Astrocyte of the spinal cord (primary cell): ENCODE results near the gene TMEFF1.
"Not testable (repeated sequence)": the region's sequence is repeated elsewhere in the genome, so short reads cannot be mapped to it uniquely, and the experiment has no call there.

Experiments
- DNase-seq: peaks from one replicate; pipeline ENCODE4 v3.0.0; 2011; ENCODE audit warnings: low read depth, low spot score
- H3K4me3 ChIP-seq: 2 replicates; pipeline ENCODE4 v1.5.1; 2011; ENCODE audit warnings: low read depth, mild to moderate bottlenecking, low read length, moderate library complexity
- in situ Hi-C: cut with HindIII; loops from 2 replicates; pipeline ENCODE4 v1.10.0; 2017; ENCODE audit warnings: low sequenced_read_pairs
- TF ChIP-seq, protein P1 (sequence below): IDR thresholded peaks from 2 replicates; pipeline ENCODE4 v1.5.1; 2012; ENCODE audit warnings: low read depth, mild to moderate bottlenecking, low read length, inconsistent platforms

The TMEFF1 gene

DNA sequence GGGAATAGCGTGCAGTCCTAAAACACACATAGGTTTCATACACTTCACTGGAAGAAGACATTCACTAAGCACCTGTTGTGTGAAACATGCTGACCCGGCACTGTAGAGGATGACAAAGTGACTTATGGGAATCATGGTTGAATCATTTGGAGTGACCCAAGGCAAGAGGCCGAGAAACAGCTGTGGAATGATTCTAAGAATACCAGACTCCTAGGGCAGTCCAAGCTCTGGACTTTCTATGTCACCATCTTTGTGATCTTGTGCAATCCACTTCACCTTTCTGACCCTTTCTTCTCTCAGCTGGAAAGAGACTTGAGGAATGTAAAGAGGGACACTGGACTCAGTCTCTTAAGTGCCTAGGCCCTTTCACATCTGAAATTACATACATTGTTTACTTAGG lies 32.9 kb upstream of the TMEFF1 start:
- peak; percentile 12 for DNase-seq
- TF ChIP-seq, protein P1, sequence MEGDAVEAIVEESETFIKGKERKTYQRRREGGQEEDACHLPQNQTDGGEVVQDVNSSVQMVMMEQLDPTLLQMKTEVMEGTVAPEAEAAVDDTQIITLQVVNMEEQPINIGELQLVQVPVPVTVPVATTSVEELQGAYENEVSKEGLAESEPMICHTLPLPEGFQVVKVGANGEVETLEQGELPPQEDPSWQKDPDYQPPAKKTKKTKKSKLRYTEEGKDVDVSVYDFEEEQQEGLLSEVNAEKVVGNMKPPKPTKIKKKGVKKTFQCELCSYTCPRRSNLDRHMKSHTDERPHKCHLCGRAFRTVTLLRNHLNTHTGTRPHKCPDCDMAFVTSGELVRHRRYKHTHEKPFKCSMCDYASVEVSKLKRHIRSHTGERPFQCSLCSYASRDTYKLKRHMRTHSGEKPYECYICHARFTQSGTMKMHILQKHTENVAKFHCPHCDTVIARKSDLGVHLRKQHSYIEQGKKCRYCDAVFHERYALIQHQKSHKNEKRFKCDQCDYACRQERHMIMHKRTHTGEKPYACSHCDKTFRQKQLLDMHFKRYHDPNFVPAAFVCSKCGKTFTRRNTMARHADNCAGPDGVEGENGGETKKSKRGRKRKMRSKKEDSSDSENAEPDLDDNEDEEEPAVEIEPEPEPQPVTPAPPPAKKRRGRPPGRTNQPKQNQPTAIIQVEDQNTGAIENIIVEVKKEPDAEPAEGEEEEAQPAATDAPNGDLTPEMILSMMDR, result no peak
- H3K4me3 ChIP-seq, result no peak overlapping the region
- in situ Hi-C loops, result no loop called here

DNA sequence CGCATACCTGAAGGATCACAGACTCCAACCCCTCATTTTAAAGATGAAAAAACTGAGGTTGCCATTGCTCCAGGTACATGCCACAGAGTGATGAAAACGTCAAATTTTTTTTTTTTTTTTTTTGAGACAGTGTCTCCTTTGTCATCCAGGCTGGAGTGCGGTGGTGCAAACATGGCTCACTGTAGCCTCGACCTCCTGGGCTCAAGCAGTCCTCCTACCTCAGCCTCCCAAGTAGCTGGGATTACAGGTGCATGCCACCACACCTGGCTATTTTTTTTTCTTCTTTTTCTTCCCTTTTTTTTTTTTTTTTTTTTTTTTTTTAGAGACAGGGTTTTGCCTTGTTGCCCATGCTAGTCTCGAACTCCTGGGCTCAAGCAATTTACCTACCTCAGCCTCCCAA lies 32.5 kb upstream of the TMEFF1 start:
- DNase-seq, in situ Hi-C loops, H3K4me3 ChIP-seq: not testable (repeated sequence)

DNA sequence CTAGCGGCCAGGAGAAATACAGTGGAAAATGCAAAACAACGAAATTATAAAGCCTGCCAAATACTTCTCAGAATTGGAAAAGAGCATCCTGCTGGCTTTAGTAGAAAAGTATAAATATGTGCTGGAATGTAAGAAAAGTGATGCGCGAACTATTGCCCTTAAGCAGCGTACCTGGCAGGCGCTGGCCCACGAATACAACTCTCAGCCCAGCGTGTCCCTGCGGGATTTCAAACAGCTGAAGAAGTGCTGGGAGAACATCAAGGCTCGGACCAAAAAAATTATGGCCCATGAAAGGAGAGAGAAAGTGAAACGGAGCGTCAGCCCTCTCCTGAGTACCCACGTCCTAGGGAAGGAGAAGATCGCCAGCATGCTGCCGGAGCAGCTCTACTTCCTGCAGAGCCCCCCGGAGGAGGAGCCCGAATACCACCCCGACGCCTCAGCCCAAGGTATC lies 31.0 kb upstream of the TMEFF1 start:
- in situ Hi-C loops, result no loop called here
- no peak overlapping the region for H3K4me3 ChIP-seq
- TF ChIP-seq, protein P1, result no peak
- no peak for DNase-seq

DNA sequence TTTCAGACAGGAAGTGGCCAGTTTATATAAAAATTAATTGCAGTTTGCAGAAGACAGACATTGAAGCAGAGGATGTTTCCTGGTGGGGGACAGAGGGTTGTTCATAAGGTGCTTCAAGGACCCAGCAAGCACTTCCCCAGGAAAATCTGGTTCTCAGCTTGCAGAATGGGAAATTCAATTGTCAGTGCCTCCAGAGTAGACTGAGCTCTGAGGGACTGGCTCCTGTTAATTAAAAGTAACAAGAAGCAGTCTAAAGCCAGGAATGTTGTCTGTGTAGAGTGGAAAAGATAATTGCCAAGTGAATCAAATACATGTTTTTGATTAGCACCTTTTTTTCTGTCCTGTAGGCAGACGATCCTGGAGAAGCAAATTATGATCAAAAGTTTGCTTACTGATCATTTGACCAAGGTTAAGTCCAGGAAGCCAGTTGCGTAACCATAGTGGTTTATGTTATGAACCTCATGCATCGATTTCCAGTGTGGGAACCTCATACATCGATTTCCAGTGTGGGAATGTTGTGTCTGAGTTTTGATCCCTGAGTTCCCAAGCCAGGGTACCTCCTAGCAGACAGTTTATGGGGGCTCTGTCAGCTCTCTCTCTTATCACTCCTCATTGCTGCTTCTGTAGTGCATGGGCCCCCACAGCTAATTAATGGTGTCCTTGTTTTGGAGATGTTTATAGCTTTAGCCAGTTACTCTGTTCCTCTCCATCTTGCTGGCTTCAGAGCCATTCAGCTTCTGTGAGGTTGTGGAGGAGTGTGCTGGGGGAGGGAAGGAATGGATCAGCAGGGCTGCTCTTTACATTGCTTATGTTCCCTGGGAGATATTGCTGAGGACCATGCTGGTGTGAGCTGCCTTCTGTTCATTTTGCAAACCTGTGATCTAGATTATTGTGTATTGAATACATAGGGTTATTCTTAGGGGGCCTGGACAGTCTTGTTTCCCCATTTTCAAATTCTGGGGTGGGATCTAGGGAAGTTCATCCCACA lies 28.9 kb upstream of the TMEFF1 start:
- in situ Hi-C loops, result no loop called here
- DNase-seq, result peak; percentile 17
- TF ChIP-seq, protein P1, result no peak
- no peak overlapping the region for H3K4me3 ChIP-seq

DNA sequence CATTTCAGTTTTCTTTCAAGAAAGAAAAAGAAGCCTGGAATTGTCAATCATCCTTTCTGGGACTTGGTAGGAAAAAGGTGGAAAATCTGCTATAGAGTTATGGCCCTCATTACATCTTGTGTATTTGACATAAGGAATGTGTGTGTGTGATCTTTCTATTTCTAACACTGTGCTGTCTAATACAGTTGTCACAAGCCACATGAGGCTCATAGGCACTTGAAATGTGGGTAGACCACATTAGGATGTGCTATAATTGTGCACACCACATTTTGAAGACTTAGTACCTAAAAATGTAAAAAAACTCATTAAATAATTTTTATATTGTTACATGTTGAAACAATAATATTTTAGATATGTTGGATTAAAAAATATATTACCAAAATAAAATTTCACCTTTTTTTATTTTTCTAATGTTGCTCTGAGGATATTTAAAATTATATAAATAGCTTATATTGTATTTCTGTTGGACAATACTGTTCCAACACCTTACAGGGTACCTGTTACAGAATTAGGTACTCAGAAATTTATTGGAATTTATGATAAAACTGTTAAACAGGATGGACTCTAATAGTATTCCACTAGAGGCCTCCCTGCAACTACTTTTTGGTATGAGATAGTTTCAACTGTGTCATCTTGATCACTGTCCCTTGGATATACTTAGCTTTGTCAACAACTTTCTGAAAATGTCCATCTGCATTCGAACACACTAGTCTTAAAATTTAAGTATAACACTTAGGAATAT lies 27.6 kb upstream of the TMEFF1 start:
- in situ Hi-C loops, result no loop called here
- TF ChIP-seq, protein P1, result no peak
- DNase-seq, result no peak
- no peak overlapping the region for H3K4me3 ChIP-seq

DNA sequence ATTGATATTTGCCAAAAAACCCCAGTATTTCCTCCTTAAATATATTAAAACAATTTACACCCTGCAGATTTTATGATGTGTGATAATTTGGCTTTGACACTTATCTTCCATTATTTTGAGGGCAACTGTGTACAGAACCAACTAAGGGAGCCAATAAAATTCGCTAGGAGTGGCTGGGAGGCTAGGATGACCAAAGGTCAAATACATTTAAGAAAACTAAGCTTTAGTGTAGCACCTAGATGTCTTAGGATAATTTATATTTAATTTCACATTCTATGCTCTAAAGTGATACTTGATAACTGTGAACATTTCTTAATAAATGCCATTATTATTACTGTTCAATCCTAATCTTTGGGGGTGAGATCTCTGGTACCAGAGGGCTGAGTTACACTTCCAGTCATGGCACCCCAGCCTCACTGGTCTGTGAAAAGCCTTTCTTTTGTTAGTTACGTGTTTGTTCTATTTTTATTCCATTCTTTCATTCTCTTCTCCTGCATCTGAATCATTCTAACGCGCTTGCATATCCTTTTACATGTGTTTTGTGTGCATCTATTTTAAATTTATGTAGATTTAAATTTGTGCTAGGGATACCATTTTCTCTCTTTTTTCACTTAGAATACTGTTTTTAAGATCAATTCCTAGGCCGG lies 26.9 kb upstream of the TMEFF1 start:
- DNase-seq, result no peak
- TF ChIP-seq, protein P1, result no peak
- H3K4me3 ChIP-seq, result no peak overlapping the region
- in situ Hi-C loops, result no loop called here
